GM10847 (cell line): ENCODE results near the gene TET2.

ENCODE experiments used
- POLR2A ChIP-seq: IDR thresholded peaks from 2 replicates; pipeline ENCODE4 v1.6.1; 2011; ENCODE audit not compliant: insufficient read length; ENCODE audit errors: extremely low read depth

Gene TET2

GRCh38 chr4:105327956-105328355 lies 181.3 kb downstream of the TET2 start:
- TF ChIP-seq POLR2A, result no peak

- TF ChIP-seq POLR2A, result no peak
Observed at GRCh38 chr4:105329081-105329480, 182.4 kb downstream of the TET2 start.
